HCT116 (cell line): Measurements from ENCODE around the gene ZNF443. TPM values are rescaled to one million over a fixed set of nuclear protein-coding genes. Genes with fewer than 3 reads are reported as not detected.

ENCODE experiments used
- ATAC-seq: fragments of 200-7000 bp; cut with Tn5 transposase; 2 replicates; pipeline ENCODE4 v1.9.1; 2020; ENCODE audit warnings: mild to moderate bottlenecking, moderate library complexity
- BruUV-seq: library from RNA; stranded (reverse); fragments of 400-500 nt; replicated peaks from 2 replicates; lab custom pipeline; 2021; lab: Mats Ljungman, UMichigan
- CTCF ChIA-PET: fragments of 300-600 bp; sonication (Branson Sonifier 250); formaldehyde crosslinking; loops from one replicate; lab custom pipeline; 2021; ENCODE audit warnings: antibody characterized with exemption; lab: Charles Lee
- POLR2A ChIA-PET: fragments of 300-600, 350-600 bp; sonication (Branson Sonifier 250); formaldehyde crosslinking; loops from one replicate; lab custom pipeline; 2021; ENCODE audit warnings: antibody characterized with exemption; lab: Charles Lee
- RAD21 ChIA-PET, 2 experiments: fragments of 300-600 bp; sonication (Branson Sonifier 250); formaldehyde crosslinking; loops; one replicate each; lab custom pipeline; 2023; ENCODE audit warnings: low total read pairs in 2 of 2; ENCODE audit not compliant: uncharacterized antibody in 2 of 2, unreplicated experiment in 2 of 2, low non-redundant PET in 1 of 2; lab: Charles Lee
- DNase-seq: peaks from one replicate; pipeline ENCODE4 v3.0.0-alpha.2; 2010; ENCODE audit warnings: low read depth, low spot score
- H2AFZ ChIP-seq: fragments of 200-600 bp; shearing (Covaris generic), sonication (generic); 2 replicates; pipeline ENCODE4 v1.6.1; 2017; ENCODE audit warnings: low read depth, mixed run types, mixed read lengths, antibody characterized with exemption, low read length; ENCODE audit not compliant: poor library complexity, severe bottlenecking
- H3K27ac ChIP-seq: 2 replicates; pipeline ENCODE4 v1.5.1; 2012; ENCODE audit warnings: low read depth, low read length
- H3K27me3 ChIP-seq: fragments of 200-600 bp; sonication (generic); 2 replicates; pipeline ENCODE4 v1.6.1; 2016; ENCODE audit warnings: mixed run types, low read length, mixed read lengths; ENCODE audit not compliant: insufficient read depth
- H3K36me3 ChIP-seq, 2 experiments: fragments of 200-500 bp in 1 of 2; fragments of 200-600 bp in 1 of 2; sonication (Bioruptor generic) in 1 of 2; sonication (generic) in 1 of 2; 2 replicates each; pipeline versions ENCODE4 v1.5.1 to v1.6.1; 2014 to 2016; ENCODE audit warnings: low read length in 2 of 2, inconsistent platforms in 1 of 2, mixed read lengths in 1 of 2, mixed run types in 1 of 2; ENCODE audit not compliant: insufficient read depth in 2 of 2, control insufficient read depth in 1 of 2
- H3K4me1 ChIP-seq, 2 experiments: fragments of 200-600 bp in 1 of 2; sonication (generic) in 1 of 2; 2 replicates each; pipeline versions ENCODE4 v1.5.1 to v1.6.1; 2012 to 2017; ENCODE audit warnings: low read length in 2 of 2, inconsistent platforms in 1 of 2, mild to moderate bottlenecking in 1 of 2, mixed read lengths in 1 of 2, mixed run types in 1 of 2, moderate library complexity in 1 of 2; ENCODE audit not compliant: insufficient read depth in 2 of 2, control insufficient read depth in 1 of 2
- H3K4me2 ChIP-seq: fragments of 200-600 bp; sonication (generic); 2 replicates; pipeline ENCODE4 v1.6.1; 2017; ENCODE audit warnings: mixed run types, low read length, mixed read lengths
- H3K4me3 ChIP-seq, 2 experiments: fragments of 200-600 bp in 1 of 2; sonication (generic) in 1 of 2; replicated peaks in 1 of 2; 2 replicates each; pipeline ENCODE4 v1.5.1; 2011 to 2016; ENCODE audit warnings: low read length in 2 of 2, control low read depth in 1 of 2, low read depth in 1 of 2, mild to moderate bottlenecking in 1 of 2, mixed read lengths in 1 of 2, mixed run types in 1 of 2
- H3K79me2 ChIP-seq: fragments of 200-600 bp; sonication (generic); 2 replicates; pipeline ENCODE4 v1.6.1; 2017; ENCODE audit warnings: mild to moderate bottlenecking, mixed run types, low read length, moderate library complexity, mixed read lengths; ENCODE audit not compliant: insufficient read depth
- H3K9ac ChIP-seq: fragments of 200-600 bp; sonication (generic); 2 replicates; pipeline ENCODE4 v1.6.1; 2016; ENCODE audit warnings: low read length, mixed read lengths
- H3K9me2 ChIP-seq: fragments of 200-600 bp; sonication (generic), shearing (Covaris generic); 2 replicates; pipeline ENCODE4 v1.6.1; 2017; ENCODE audit warnings: mixed run types, mild to moderate bottlenecking, moderate library complexity; ENCODE audit not compliant: insufficient read depth
- H3K9me3 ChIP-seq, 2 experiments: fragments of 200-500 bp in 1 of 2; fragments of 200-600 bp in 1 of 2; sonication (Bioruptor generic) in 1 of 2; sonication (generic) in 1 of 2; 2 replicates each; pipeline ENCODE4 v1.6.1; 2014 to 2017; ENCODE audit warnings: low read length in 2 of 2, mixed read lengths in 2 of 2, inconsistent platforms in 1 of 2, low read depth in 1 of 2, mild to moderate bottlenecking in 1 of 2, mixed run types in 1 of 2, moderate library complexity in 1 of 2; ENCODE audit not compliant: control insufficient read depth in 1 of 2, insufficient read depth in 1 of 2
- H4K20me1 ChIP-seq: fragments of 200-600 bp; sonication (generic), shearing (Covaris generic); 2 replicates; pipeline ENCODE4 v1.6.1; 2017; ENCODE audit warnings: mixed run types, mild to moderate bottlenecking, moderate library complexity; ENCODE audit not compliant: insufficient read depth
- CBX3 ChIP-seq: IDR thresholded peaks from 2 replicates; pipeline ENCODE4 v1.6.1; 2012; ENCODE audit warnings: low read depth
- CEBPB ChIP-seq: IDR thresholded peaks from 2 replicates; pipeline ENCODE4 v1.6.1; 2012; ENCODE audit warnings: low read depth
- CTCF ChIP-seq, 3 experiments: fragments of 200-600 bp in 1 of 3; sonication (generic) in 1 of 3; IDR thresholded peaks in 2 of 3; conservative IDR thresholded peaks in 1 of 3; 2 replicates each; pipeline ENCODE4 v1.5.1; 2012 to 2017; ENCODE audit warnings: low read depth in 2 of 3, low read length in 2 of 3, antibody characterized with exemption in 1 of 3, borderline replicate concordance in 1 of 3, control low read depth in 1 of 3, mild to moderate bottlenecking in 1 of 3, mixed read lengths in 1 of 3, mixed run types in 1 of 3, moderate library complexity in 1 of 3; ENCODE audit not compliant: insufficient read depth in 1 of 3
- EGR1 ChIP-seq: IDR thresholded peaks from 2 replicates; pipeline ENCODE4 v1.6.1; 2012; ENCODE audit warnings: low read depth
- ELF1 ChIP-seq: IDR thresholded peaks from 2 replicates; pipeline ENCODE4 v1.6.1; 2012; ENCODE audit warnings: low read depth, borderline replicate concordance
- EZH2 ChIP-seq: fragments of 200-600 bp; sonication (generic); IDR thresholded peaks from 2 replicates; pipeline ENCODE4 v1.6.1; 2017; ENCODE audit warnings: antibody characterized with exemption, mixed run types
- EZH2phosphoT487 ChIP-seq: fragments of 200-600 bp; IDR thresholded peaks from 2 replicates; pipeline ENCODE4 v1.6.1; 2018; ENCODE audit warnings: antibody characterized with exemption, borderline replicate concordance
- FOSL1 ChIP-seq: IDR thresholded peaks from 2 replicates; pipeline ENCODE4 v1.6.1; 2012; ENCODE audit warnings: low read depth
- JUND ChIP-seq: IDR thresholded peaks from 2 replicates; pipeline ENCODE4 v1.6.1; 2012
- MAX ChIP-seq: IDR thresholded peaks from 2 replicates; pipeline ENCODE4 v1.6.1; 2012
- RAD21 ChIP-seq: IDR thresholded peaks from 2 replicates; pipeline ENCODE4 v1.6.1; 2012; ENCODE audit warnings: low read depth, mild to moderate bottlenecking
- REST ChIP-seq: IDR thresholded peaks from 2 replicates; pipeline ENCODE4 v1.6.1; 2012; ENCODE audit warnings: low read depth
- SIN3A ChIP-seq: IDR thresholded peaks from 2 replicates; pipeline ENCODE4 v1.6.1; 2012; ENCODE audit warnings: low read depth
- SRF ChIP-seq: IDR thresholded peaks from 2 replicates; pipeline ENCODE4 v1.6.1; 2012; ENCODE audit warnings: low read depth
- YY1 ChIP-seq: IDR thresholded peaks from 2 replicates; pipeline ENCODE4 v1.6.1; 2011; ENCODE audit warnings: low read length, low read depth, moderate library complexity, mild to moderate bottlenecking; ENCODE audit not compliant: insufficient replicate concordance; ENCODE audit errors: extremely low read depth
- ZFX ChIP-seq: fragments of 450-650 bp; IDR thresholded peaks from 2 replicates; pipeline ENCODE4 v1.6.1; 2017
- ZNF274 ChIP-seq: fragments of 200-500 bp; sonication (Bioruptor generic); IDR thresholded peaks from 2 replicates; pipeline ENCODE4 v1.6.1; 2014; ENCODE audit warnings: mild to moderate bottlenecking, low read depth, low read length, inconsistent platforms
- intact Hi-C: fragments of 100-400 bp; cut with micrococcal nuclease; formaldehyde crosslinking; loops from 2 replicates; pipeline ENCODE4 v1.10.0; 2022
- total RNA-seq: library from RNA; stranded (reverse); gene quantifications from one replicate; pipeline ENCODE4 v1.2.1, GENCODE V29; 2021; ENCODE audit not compliant: unreplicated experiment

The ZNF443 gene
- total RNA-seq, 1 experiment from 2014 or later: 2.9 TPM

GRCh38 chr19:12453495-12453894, 12.7 kb upstream of the ZNF443 start:
- intact Hi-C loops: no loop called here

GRCh38 chr19:12450844-12451243, 10.0 kb upstream of the ZNF443 start:
- H3K4me2 ChIP-seq: no peak overlapping the region
- DNase-seq (no peak), ATAC-seq (no peak)
- H3K9me3 ChIP-seq: no peaks in the 10 kb centered on the region; a peak in 2 of 4 replicates
- no peaks in the 10 kb centered on the region for H3K36me3 ChIP-seq
- no peak overlapping the region for H3K4me3 ChIP-seq
- no peak overlapping the region for H3K9ac ChIP-seq
- ChIA-PET RAD21 (no interaction called here), POLR2A (no interaction called here), CTCF (no interaction called here)
- no peaks in the 10 kb centered on the region for H3K27me3 ChIP-seq
- H3K79me2 ChIP-seq: no peaks in the 10 kb centered on the region
- H3K4me1 ChIP-seq: no peaks in the 10 kb centered on the region
- no peak overlapping the region for H2AFZ ChIP-seq
- BruUV-seq: no TSS peak
- no peak overlapping the region for H3K27ac ChIP-seq
- intact Hi-C loops: no loop called here
- H3K9me2 ChIP-seq: no peaks in the 10 kb centered on the region
- H4K20me1 ChIP-seq: no peaks in the 10 kb centered on the region
- no peak for TF ChIP-seq YY1
- no peak for TF ChIP-seq EZH2
- no peak for TF ChIP-seq ELF1
- TF ChIP-seq RAD21: no peak
- TF ChIP-seq EZH2phosphoT487: no peak
- no peak for TF ChIP-seq ZFX
- TF ChIP-seq ZNF274: no peak
- no peak for TF ChIP-seq CEBPB
- no peak for TF ChIP-seq MAX
- no peak for TF ChIP-seq SIN3A
- no peak for TF ChIP-seq FOSL1
- TF ChIP-seq REST: no peak
- TF ChIP-seq SRF: no peak
- no peak for TF ChIP-seq CTCF (IDR thresholded peaks at IDR 0.05 in 2 of 3, conservative IDR thresholded peaks at IDR 0.05 in 1 of 3; ENCODE audit: borderline replicate concordance in 1 of 3, insufficient read depth in 1 of 3, low read depth in 2 of 3, low read length in 2 of 3)
- TF ChIP-seq CBX3: no peak
- TF ChIP-seq JUND: no peak

More at GRCh38 chr19:12453495-12453894, 12.7 kb upstream of the ZNF443 start:
- Histone ChIP-seq H3K9me2 (no peaks in the 10 kb centered on the region), H3K9ac (no peak overlapping the region), H3K4me1 (no peaks in the 10 kb centered on the region), H3K27ac (no peak overlapping the region), H3K36me3 (no peaks in the 10 kb centered on the region), H3K4me2 (no peak overlapping the region), H3K4me3 (no peak overlapping the region), H4K20me1 (no peaks in the 10 kb centered on the region), H3K9me3 (no peaks in the 10 kb centered on the region; a peak in 2 of 4 replicates), H3K27me3 (no peaks in the 10 kb centered on the region), H3K79me2 (no peaks in the 10 kb centered on the region), H2AFZ (no peak overlapping the region)
- ChIA-PET POLR2A (no interaction called here), CTCF (no interaction called here), RAD21 (no interaction called here)
- DNase-seq (no peak), ATAC-seq (no peak)
- no TSS peak for BruUV-seq
- TF ChIP-seq ZNF274 (no peak), ELF1 (no peak), EGR1 (no peak)
